GM21619 (cell line): ENCODE data around the gene ZNF784.
A peak's percentile ranks its signal among the peaks of the same experiment; 100 is the strongest.

Experiments used
- ATAC-seq: cut with Tn5 transposase; IDR thresholded peaks from one replicate; pipeline ENCODE4 v1.9.1; 2021; ENCODE audit not compliant: unreplicated experiment

The ZNF784 gene

GRCh38 chr19:55621673-55622231, 2.6 kb downstream of the ZNF784 start:
- ATAC-seq, result no peak

GRCh38 chr19:55621205-55621672, 3.1 kb downstream of the ZNF784 start:
- no peak for ATAC-seq

- no peak for ATAC-seq
Measured at GRCh38 chr19:55620410-55621204, 3.8 kb downstream of the ZNF784 start.

- ATAC-seq, result no peak
Measured at GRCh38 chr19:55619286-55619685, 5.1 kb downstream of the ZNF784 start.

GRCh38 chr19:55618426-55618825, 5.9 kb downstream of the ZNF784 start:
- ATAC-seq, result no peak

GRCh38 chr19:55617426-55617825, 6.9 kb downstream of the ZNF784 start:
- ATAC-seq, result no peak

GRCh38 chr19:55616395-55616875, 7.9 kb downstream of the ZNF784 start:
- ATAC-seq, result no peak

- no peak for ATAC-seq
Measured at GRCh38 chr19:55615543-55616394, 8.6 kb downstream of the ZNF784 start.

GRCh38 chr19:55614711-55615542, 9.4 kb downstream of the ZNF784 start:
- no peak for ATAC-seq

- ATAC-seq, result no peak
Measured at GRCh38 chr19:55613930-55614710, 10.2 kb downstream of the ZNF784 start.

GRCh38 chr19:55613396-55613795, 11.0 kb downstream of the ZNF784 start:
- no peak for ATAC-seq

- ATAC-seq, result no peak
Measured at GRCh38 chr19:55611983-55612645, 12.3 kb downstream of the ZNF784 start.

- no peak for ATAC-seq
Measured at GRCh38 chr19:55611300-55611982, 12.9 kb downstream of the ZNF784 start.

GRCh38 chr19:55609326-55609725, 15.0 kb downstream of the ZNF784 start:
- no peak for ATAC-seq

- ATAC-seq, result no peak
Measured at GRCh38 chr19:55606817-55607216, 17.5 kb downstream of the ZNF784 start.

GRCh38 chr19:55606471-55606787, 17.9 kb downstream of the ZNF784 start:
- no peak for ATAC-seq

GRCh38 chr19:55605637-55606470, 18.5 kb downstream of the ZNF784 start, which contains the start of gene ZNF865:
Gene ZNF865, plus strand, starts transcription at chr19:55605647. Its CDS starts 7,972 bp downstream, at chr19:55613619.
- ATAC-seq, result peak; percentile 24

- peak; percentile 65 for ATAC-seq
Measured at GRCh38 chr19:55605207-55605636, 19.1 kb downstream of the ZNF784 start.
